ENCODE results near the gene MAD1L1.

DNA sequence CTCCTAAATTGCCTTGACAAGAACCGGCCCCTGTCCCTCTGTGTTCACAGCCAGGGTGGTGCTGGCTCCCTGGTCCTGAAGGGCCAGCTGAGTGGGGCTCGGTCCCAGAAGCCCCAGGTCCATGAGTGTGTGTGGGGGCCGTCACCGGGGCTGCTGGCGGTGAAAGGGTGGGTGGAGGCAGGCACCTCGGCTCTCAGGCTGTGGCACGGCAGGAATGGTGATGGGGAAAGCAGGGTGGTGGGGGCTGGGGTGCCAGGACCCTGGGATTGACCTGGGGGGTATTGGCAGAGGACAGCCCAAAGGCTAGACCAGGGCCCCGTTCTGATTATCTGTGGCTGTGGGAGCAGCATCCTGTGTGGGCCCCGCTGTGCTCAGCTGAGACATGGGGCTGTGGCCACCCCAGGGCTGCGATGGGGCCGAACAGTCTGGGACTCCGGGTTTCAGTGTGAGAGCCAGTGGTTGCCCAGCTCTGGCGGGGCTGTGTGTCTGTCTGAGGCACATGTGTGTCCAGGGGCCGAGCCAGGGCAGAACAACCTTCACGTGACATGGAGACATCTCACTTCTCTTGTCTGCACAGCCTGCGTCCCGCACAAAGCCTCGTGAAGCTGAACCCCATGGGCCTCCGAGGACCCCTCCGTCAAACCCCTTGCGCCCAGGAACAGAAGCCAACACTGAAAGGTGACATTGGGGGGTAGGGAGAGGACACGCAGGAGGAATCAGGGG lies 418.5 kb downstream of the MAD1L1 start:
- TF ChIP-seq CTCF (IDR thresholded peaks at IDR 0.05) (no peak), POLR2A (IDR thresholded peaks at IDR 0.05) (no peak)
